Measurements from ENCODE around the gene IDH3G. TPM values are rescaled to one million over a fixed set of nuclear protein-coding genes. Genes with fewer than 3 reads are reported as not detected.

The IDH3G gene
- polyA plus RNA-seq, 3 donors, result 115 to 201 (median 130) TPM

- H2AFZ ChIP-seq (ENCODE audit: insufficient read depth, low read depth, low read length, poor library complexity, severe bottlenecking), result no peak overlapping the region
- Mint-ChIP-seq H3K27ac (no peak overlapping the region), H3K4me1 (peaks cover 1% of the 10 kb centered on the region), H3K36me3 (no peaks in the 10 kb centered on the region), H3K27me3 (ENCODE audit: low read depth in 3 of 3) (peaks cover 58 to 90% (median 84%) of the 10 kb centered on the region in 3 donors), H3K4me3 (peak overlapping the region in 1 of 2 donors; percentile 73), H3K9me3 (peaks cover 0 to 26% (median 20%) of the 10 kb centered on the region in 7 donors)
- intact Hi-C loops (cut with micrococcal nuclease), result no loop called here
- peaks cover 46 to 82% of the 10 kb centered on the region in 2 donors for H3K27me3 ChIP-seq (ENCODE audit: control insufficient read depth in 2 of 2, insufficient read depth in 2 of 2, low read length in 2 of 2)
- H3K4me3 ChIP-seq (replicated peaks in 1 of 3; ENCODE audit: low read depth in 2 of 3, low read length in 3 of 3), result no peak overlapping the region
- H3K4me2 ChIP-seq (replicated peaks; ENCODE audit: extremely low read depth, low read length, poor library complexity, severe bottlenecking), result no peak overlapping the region
- no peaks in the 10 kb centered on the region for H3K79me2 ChIP-seq (ENCODE audit: insufficient read depth, low read length)
- WGBS (ENCODE audit: insufficient coverage), result 82% methylated on average over 4 of the region's 17 CpGs
- no peak overlapping the region for H3K9ac ChIP-seq (ENCODE audit: insufficient read depth, low read length, poor library complexity, severe bottlenecking)
- no peaks in the 10 kb centered on the region for H3K36me3 ChIP-seq (replicated peaks in 1 of 2; ENCODE audit: control insufficient read depth in 1 of 2, insufficient read depth in 2 of 2, low read length in 2 of 2)
- no peak overlapping the region for H3K27ac ChIP-seq (ENCODE audit: low read depth in 1 of 2, low read length in 2 of 2)
- peaks cover 0 to 21% of the 10 kb centered on the region in 2 donors for H3K9me3 ChIP-seq (replicated peaks in 1 of 2; ENCODE audit: control insufficient read depth in 1 of 2, insufficient read depth in 1 of 2, low read length in 2 of 2)
- no peak for DNase-seq
- TF ChIP-seq CTCF (IDR thresholded peaks at IDR 0.05), result no peak
- no peaks in the 10 kb centered on the region for H3K4me1 ChIP-seq (ENCODE audit: control insufficient read depth in 1 of 2, insufficient read depth in 2 of 2, low read length in 2 of 2)
- H4K20me1 ChIP-seq (ENCODE audit: insufficient read depth, low read length), result no peaks in the 10 kb centered on the region
Measured at GRCh38 chrX:153828308-153828707, 34.1 kb upstream of the IDH3G start.

GRCh38 chrX:153827903-153828302 lies 33.7 kb upstream of the IDH3G start:
- no peak for DNase-seq
- H3K4me1 ChIP-seq (ENCODE audit: control insufficient read depth in 1 of 2, insufficient read depth in 2 of 2, low read length in 2 of 2), result no peaks in the 10 kb centered on the region
- no peak overlapping the region for H3K27ac ChIP-seq (ENCODE audit: low read depth in 1 of 2, low read length in 2 of 2)
- peaks cover 55 to 86% (median 82%) of the 10 kb centered on the region in 3 donors for H3K27me3 Mint-ChIP-seq (ENCODE audit: low read depth in 3 of 3)
- no peaks in the 10 kb centered on the region for H4K20me1 ChIP-seq (ENCODE audit: insufficient read depth, low read length)
- no peaks in the 10 kb centered on the region for H3K36me3 Mint-ChIP-seq
- H3K9ac ChIP-seq (ENCODE audit: insufficient read depth, low read length, poor library complexity, severe bottlenecking), result no peak overlapping the region
- H3K9me3 Mint-ChIP-seq, result peaks cover 0 to 26% (median 20%) of the 10 kb centered on the region in 7 donors
- H3K27me3 ChIP-seq (ENCODE audit: control insufficient read depth in 2 of 2, insufficient read depth in 2 of 2, low read length in 2 of 2), result peaks cover 46 to 79% of the 10 kb centered on the region in 2 donors
- no peaks in the 10 kb centered on the region for H3K79me2 ChIP-seq (ENCODE audit: insufficient read depth, low read length)
- peaks cover 1% of the 10 kb centered on the region for H3K4me1 Mint-ChIP-seq
- no peaks in the 10 kb centered on the region for H3K36me3 ChIP-seq (replicated peaks in 1 of 2; ENCODE audit: control insufficient read depth in 1 of 2, insufficient read depth in 2 of 2, low read length in 2 of 2)
- peak overlapping the region in 1 of 2 donors; percentile 73 for H3K4me3 Mint-ChIP-seq
- no peak overlapping the region for H3K4me2 ChIP-seq (replicated peaks; ENCODE audit: extremely low read depth, low read length, poor library complexity, severe bottlenecking)
- intact Hi-C loops (cut with micrococcal nuclease), result no loop called here
- no peak for TF ChIP-seq CTCF (IDR thresholded peaks at IDR 0.05)
- no peak overlapping the region for H3K4me3 ChIP-seq (replicated peaks in 1 of 3; ENCODE audit: low read depth in 2 of 3, low read length in 3 of 3)
- 100% methylated on average over 2 of the region's 9 CpGs for WGBS (ENCODE audit: insufficient coverage)
- H3K27ac Mint-ChIP-seq, result no peak overlapping the region
- peaks cover 0 to 21% of the 10 kb centered on the region in 2 donors for H3K9me3 ChIP-seq (replicated peaks in 1 of 2; ENCODE audit: control insufficient read depth in 1 of 2, insufficient read depth in 1 of 2, low read length in 2 of 2)
- no peak overlapping the region for H2AFZ ChIP-seq (ENCODE audit: insufficient read depth, low read depth, low read length, poor library complexity, severe bottlenecking)
